ENCODE results near the gene CSNK1D.
"Not testable (repeated sequence)": the region's sequence is repeated elsewhere in the genome, so short reads cannot be mapped to it uniquely, and the experiment has no call there.

The CSNK1D gene

GRCh38 chr17:82217120-82217529 lies 56.4 kb downstream of the CSNK1D start:
- TF ChIP-seq POLR2A (IDR thresholded peaks at IDR 0.05; ENCODE audit: low read depth, low read length), result no peak
- DNase-seq (ENCODE audit: insufficient read length, low spot score) (peak; percentile 59), FAIRE-seq (no peak)

GRCh38 chr17:82216301-82217119 lies 57.0 kb downstream of the CSNK1D start:
- FAIRE-seq (no peak), DNase-seq (ENCODE audit: insufficient read length, low spot score) (peak; percentile 77)
- TF ChIP-seq POLR2A (IDR thresholded peaks at IDR 0.05; ENCODE audit: low read depth, low read length), result peak; percentile 16; the same call in 1 of the 2 replicates

GRCh38 chr17:82215972-82216300 lies 57.6 kb downstream of the CSNK1D start:
- TF ChIP-seq POLR2A (IDR thresholded peaks at IDR 0.05; ENCODE audit: low read depth, low read length), result no peak
- DNase-seq (ENCODE audit: insufficient read length, low spot score), result no peak
- FAIRE-seq, result no peak

- TF ChIP-seq POLR2A (IDR thresholded peaks at IDR 0.05; ENCODE audit: low read depth, low read length), result peak; percentile 8; the same call in 1 of the 2 replicates
- DNase-seq (ENCODE audit: insufficient read length, low spot score), result no peak
- no peak for FAIRE-seq
Measured at GRCh38 chr17:82215095-82215971, 58.2 kb downstream of the CSNK1D start.

GRCh38 chr17:82214012-82214628 lies 59.4 kb downstream of the CSNK1D start:
- no peak for DNase-seq (ENCODE audit: insufficient read length, low spot score)
- FAIRE-seq, result no peak
- no peak for TF ChIP-seq POLR2A (IDR thresholded peaks at IDR 0.05; ENCODE audit: low read depth, low read length)

DNA sequence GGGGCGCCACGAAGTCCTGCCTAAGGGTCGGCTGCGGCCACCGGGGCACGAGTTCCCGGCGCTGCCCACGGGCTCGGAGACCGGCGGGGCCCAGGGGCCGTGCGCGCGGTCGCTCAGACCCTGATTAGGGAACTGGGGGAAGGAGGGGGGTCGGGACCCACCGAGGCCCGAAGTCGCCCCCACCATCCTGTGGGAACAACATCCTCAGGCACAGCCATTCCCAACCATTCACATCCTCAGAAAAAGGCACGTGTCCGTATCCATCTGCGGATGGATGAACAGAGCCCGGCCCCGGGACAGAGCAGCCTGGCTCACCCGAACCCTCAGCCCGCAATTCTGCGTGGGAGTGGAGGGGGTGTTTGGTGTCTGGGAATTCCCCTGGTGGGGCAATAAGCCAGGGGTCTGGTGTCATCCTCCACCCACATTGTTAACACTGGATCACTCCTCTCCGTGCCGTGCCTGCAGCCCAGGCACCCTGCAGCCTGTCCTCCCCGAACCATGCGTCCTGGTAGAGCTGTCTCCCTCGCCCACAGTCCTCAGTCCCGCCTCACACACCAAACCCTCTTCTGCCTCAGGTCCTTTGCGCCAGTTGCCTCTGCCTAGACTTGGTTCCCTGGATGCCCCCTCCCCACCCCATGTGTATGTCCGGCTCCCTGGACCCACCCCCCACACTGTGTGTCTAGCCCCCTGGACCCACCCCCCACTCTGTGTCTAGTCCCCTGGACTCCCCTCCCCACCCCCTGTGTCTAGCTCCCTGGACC lies 60.1 kb downstream of the CSNK1D start:
- FAIRE-seq, result no peak
- peak; percentile 24; the same call in 1 of the 2 replicates for TF ChIP-seq POLR2A (IDR thresholded peaks at IDR 0.05; ENCODE audit: low read depth, low read length)
- DNase-seq (ENCODE audit: insufficient read length, low spot score), result peak; percentile 86

DNA sequence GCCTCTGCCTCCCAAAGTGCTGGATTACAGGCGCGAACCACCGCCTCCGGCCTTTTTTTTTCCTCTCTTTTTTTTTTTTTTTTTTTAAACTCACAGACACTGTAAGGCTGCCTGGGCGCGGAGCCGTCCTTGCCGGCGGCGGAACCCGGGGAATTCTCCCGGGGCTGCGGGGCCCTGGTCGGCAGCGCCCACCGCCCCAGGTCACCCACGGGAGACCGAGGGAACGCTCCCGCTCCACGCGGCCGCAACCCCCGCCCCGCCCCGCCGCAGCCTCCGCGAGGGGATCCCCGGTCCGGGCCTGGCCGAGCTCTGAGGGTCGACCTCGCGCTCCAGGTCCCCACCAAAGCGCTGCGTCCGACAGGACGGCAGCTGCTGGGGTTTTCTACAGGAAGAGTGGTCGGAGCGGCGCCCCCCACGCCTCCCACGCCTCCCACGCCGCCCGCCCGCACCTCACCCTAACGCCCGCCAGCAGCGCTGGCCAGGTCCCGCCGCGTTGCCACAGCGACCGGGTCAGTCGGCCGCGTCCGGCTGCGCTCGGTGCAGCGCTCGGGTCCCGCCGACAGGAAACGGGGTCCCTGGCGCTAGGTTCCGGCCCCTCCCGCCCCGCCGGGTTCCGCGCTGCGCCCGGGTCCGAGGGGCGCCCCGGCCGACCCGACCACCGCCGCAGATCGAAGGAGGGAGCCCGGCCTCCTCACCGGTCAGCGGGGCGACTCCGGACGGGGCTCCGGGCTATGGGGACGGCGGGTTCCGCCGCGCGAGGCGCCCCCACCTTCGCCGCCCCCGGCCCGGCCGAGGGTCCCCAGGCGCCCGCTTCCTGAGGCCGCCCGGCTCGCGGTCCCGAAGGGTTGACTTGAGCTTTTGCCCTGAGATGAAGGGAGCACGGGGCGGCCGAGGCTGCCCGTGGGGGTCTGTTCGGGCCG lies 60.9 kb downstream of the CSNK1D start, which contains the start of gene CCDC57:
CCDC57 (minus strand) TSS at position 512 of the 920 bp plus-strand sequence. CDS start 10,898 bp downstream, outside the sequence.
- DNase-seq (ENCODE audit: insufficient read length, low spot score), result peak; percentile 87
- no peak for FAIRE-seq
- TF ChIP-seq POLR2A (IDR thresholded peaks at IDR 0.05; ENCODE audit: low read depth, low read length), result peak; percentile 78

GRCh38 chr17:82210655-82211054 lies 62.8 kb downstream of the CSNK1D start:
- DNase-seq (ENCODE audit: insufficient read length, low spot score); FAIRE-seq: not testable (repeated sequence)

- FAIRE-seq (no peak), DNase-seq (ENCODE audit: insufficient read length, low spot score) (peak; percentile 81)
- 0 out of 2 replicates have a peak, but pooled peaks have one; percentile 41 for TF ChIP-seq POLR2A (IDR thresholded peaks at IDR 0.05; ENCODE audit: low read depth, low read length)
Measured at GRCh38 chr17:82205720-82206508, 67.6 kb downstream of the CSNK1D start.

GRCh38 chr17:82204831-82205719 lies 68.4 kb downstream of the CSNK1D start:
- FAIRE-seq (peak; percentile 20), DNase-seq (ENCODE audit: insufficient read length, low spot score) (peak; percentile 81)
- 0 out of 2 replicates have a peak, but pooled peaks have one; percentile 5 for TF ChIP-seq POLR2A (IDR thresholded peaks at IDR 0.05; ENCODE audit: low read depth, low read length)

DNA sequence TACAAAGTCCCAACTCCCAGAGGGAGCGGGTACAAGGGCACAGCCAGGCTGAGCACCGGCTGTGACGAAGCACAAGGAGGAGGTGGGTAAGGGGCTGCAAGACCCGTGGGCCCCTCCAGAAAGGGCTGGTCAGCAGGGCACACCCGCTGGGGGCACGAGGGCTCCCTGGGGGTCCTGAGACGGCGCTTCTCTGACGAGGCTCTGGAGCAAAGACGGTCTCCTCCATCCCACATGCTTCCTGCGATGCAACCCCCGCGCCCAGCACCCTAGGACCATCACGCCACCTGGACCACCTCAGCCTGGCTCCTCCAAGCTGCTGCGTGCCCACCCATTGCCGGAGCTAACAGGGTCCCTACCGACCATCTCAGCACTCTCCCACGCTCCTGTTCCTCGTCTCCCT lies 69.6 kb downstream of the CSNK1D start:
- no peak for FAIRE-seq
- DNase-seq (ENCODE audit: insufficient read length, low spot score), result no peak
- no peak for TF ChIP-seq POLR2A (IDR thresholded peaks at IDR 0.05; ENCODE audit: low read depth, low read length)

All from H54 (cell line).